GM18858 (cell line): ENCODE results near the gene DNAJA4.
"Not testable (repeated sequence)": the region's sequence is repeated elsewhere in the genome, so short reads cannot be mapped to it uniquely, and the experiment has no call there.

Experiments
- ATAC-seq: cut with Tn5 transposase; IDR thresholded peaks from one replicate; pipeline ENCODE4 v1.9.1; 2021; ENCODE audit not compliant: unreplicated experiment

DNAJA4 gene

DNA sequence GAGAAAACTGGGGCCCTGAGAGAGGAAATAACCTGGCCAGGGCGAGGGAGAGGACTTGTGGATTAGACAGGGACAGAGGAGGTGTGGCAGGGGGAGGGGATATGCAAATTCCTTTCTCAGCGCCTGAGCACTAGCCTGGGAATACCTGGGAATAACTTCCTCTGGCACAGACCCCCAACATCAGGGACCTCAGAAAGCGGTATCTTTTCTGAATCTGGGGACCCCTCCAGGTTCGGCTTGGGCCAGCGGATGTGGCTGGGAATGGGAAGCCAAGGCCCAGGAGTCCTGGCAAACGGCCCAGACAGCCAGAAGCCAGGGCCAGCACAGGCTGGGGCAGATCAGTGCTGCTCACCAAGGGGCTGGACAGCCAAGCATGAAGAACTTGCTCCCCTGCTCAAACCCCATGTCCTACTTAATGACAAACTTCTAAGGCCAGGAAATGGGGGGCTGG lies 20.8 kb upstream of the DNAJA4 start:
- ATAC-seq = no peak

DNA sequence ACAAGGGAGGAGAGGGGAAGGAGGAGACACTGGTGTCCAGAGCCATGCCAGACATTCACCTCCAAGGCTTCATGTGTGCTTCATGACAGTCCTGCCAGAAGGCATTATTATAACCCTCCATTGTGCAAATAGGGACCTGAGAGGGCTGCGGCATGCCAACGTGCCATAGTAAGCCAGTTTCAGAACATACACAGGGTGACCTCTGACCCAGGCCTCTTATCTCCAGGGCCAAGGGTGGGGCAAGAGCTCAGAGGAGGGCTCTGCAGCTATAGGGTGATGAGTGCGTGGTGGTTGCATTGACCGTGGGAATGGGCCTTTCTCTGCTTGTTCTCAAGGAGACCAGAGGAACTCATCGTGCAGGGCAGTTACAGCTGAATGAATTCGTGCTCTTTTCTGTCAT lies 20.3 kb upstream of the DNAJA4 start:
- no peak for ATAC-seq

DNA sequence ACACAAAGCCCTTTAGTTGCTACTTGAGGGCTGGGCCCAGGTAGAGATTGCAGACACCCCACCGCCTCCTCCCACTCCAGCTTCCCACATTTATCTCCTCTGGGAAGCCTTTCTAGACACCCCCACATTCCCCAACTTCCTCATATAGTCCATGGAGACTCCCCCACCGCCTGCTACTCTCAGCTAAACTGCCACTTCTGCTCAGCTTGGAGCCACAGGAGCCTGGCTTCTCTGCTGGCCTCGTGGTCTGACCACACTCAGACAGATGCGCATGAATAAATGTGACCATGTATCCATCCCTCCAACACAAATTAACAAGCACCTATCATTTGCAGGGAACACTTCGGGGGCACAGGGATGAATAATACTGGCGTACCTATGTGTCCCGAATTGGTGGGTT lies 19.5 kb upstream of the DNAJA4 start:
- ATAC-seq = no peak

DNA sequence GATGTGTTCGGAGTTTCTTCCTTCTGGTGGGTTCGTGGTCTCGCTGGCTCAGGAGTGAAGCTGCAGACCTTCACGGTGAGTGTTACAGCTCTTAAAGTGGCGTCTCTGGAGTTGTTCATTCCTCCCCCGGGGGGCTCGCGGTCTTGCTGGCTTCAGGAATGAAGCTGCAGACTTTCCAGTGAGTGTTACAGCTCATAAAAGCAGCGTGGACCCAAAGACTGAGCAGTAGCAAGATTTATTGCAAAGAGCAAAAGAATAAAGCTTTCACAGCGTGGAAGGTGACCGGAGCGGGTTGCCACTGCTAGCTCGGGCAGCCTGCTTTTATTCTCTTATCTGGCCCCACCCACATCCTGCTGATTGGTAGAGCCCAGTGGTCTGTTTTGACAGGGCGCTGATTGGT lies 19.0 kb upstream of the DNAJA4 start:
- not testable (repeated sequence) for ATAC-seq

DNA sequence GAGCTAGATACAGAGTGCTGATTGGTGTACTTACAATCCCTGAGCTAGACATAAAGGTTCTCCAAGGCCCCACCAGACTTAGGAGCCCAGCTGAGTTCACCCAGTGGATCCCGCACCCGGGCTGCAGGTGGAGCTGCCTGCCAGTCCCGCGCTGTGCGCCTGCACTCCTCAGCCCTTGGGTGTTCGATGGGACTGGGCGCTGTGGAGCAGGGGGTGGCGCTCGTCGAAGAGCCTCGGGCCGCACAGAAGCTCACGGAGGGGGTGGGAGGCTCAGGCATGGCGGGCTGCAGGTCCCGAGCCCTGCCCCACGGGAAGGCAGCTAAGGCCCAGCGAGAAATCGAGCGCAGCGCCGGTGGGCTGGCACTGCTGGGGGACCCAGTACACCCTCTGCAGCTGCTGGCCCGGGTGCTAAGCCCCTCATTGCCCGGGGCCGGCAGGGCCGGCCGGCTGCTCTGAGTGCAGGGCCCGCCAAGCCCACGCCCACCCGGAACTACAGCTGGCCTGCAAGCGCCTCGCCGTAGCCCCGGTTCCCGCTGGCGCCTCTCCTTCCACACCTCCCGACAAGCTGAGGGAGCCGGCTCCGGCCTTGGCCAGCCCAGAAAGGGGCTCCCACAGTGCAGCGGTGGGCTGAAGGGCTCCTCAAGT lies 18.3 kb upstream of the DNAJA4 start:
- not testable (repeated sequence) for ATAC-seq

DNA sequence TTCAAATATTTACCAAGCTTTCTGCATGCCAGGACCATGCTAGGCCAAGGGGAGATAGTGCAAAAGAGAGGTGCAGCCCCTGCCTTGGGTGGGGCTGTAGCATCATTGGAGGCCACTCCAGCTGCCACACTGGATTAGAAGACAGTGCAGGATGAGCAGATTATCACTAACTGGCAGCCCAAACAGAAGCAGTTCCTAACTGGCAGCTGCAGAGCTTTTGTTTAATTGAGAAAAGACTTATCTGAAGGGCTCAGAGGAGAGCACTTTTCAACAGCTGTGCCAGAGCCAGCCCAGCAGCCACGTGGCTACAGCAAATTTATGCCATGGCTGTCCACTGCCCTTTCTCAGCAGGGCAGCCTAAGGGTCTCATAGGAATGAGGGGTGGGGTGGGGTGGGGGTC lies 16.5 kb upstream of the DNAJA4 start:
- no peak for ATAC-seq

DNA sequence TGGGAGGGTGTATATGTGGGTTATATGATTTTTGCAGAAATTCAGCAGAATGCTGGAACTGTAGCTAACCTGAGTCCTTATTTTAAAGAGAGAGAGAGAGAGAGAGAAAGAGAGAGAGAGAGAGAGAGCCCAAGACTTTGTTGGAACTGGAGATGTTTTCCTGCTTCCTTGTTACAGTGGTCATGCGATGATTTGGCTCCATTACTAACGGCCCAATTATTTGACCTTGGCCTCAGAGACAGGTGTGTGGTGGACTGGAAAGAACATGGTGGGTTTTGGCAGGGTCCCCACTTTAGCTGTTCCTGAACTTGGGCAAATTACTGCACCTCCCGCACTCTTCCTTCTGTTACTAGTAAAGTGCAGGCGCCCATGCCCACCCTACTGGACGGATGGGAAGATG lies 15.2 kb upstream of the DNAJA4 start:
- no peak for ATAC-seq

DNA sequence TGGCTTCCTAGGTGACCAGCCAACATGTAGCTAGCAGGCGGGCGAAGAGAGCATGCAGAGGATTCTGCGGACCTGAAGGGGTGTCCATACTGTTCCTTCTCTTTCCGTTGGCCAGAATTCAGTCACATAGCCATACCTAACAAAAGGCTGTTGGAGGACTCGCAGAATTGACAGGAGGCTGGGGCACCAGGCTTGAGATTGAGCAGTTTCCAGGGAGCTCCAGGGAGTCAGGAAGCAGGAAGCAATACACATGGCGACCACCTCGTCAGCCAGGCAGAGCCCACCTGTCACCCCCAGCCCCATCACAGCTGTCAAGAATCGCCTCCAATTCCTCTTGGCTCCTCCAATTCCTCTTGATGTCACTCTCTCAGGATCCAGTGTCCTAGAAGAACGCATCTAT lies 13.2 kb upstream of the DNAJA4 start:
- no peak for ATAC-seq

DNA sequence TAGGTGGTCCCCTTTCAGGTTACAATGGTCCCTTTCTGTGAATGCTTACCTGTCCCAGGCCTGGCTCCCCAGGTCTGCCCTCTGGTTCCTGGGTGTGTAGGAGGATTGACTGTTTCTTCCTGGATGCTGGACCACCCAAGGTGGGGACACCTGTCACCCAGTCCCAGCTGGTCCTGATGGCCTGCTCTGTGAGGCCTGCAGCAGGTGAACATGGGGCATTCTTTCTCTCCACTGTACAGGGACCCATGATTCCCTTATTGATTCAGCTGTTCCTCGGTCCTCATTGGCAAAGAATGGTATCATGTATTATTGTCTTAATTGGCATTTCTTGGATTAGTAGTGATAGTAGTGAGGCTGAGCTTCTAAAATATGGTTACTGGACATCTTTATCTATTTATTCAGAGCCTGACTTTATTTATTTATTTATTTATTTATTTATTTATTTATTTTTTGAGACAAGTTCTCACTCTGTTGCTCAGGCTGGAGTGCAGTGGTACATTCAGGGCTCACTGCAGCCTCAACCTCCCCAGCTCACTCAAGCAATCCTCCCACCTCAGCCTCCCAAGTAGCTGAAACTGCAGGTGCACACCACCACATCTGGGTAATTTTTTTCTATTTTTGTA lies 8.8 kb upstream of the DNAJA4 start:
- ATAC-seq = no peak

DNA sequence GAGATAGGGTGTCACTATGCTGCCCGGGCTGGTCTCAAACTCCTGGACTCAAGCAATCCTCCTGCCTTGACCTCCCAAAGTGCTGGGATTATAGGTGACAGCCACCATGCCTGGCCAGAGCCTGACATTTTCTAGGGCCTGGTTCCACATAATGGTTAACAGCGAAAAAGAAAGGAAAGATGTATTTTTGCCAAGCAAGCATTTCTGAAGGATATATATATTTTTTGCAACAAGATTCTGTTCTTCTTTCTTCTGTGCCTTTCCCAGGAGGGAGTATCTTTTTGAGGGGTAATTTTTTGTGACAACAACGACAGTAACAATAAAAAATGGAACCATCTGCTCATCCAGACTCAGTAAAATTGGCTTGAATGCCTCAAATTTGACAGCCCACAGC lies 8.3 kb upstream of the DNAJA4 start:
- ATAC-seq = no peak

DNA sequence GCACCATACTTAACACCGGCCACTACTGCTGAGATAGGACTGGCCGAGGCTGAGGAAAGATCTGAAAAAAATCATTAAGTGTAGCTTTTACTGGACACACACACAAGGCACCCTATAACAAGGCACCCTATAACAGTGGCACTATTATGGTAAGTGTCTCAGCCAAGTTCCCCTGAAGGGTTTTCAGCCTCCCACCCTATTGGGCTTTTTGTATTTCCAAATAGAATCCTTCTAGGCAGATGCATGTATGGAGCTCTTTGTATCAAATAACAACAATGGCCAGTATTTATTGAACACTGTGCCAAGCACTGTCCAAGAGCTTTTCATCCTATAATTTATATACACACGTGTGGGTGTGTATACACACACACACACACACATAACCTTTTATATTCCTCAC lies 6.7 kb upstream of the DNAJA4 start:
- ATAC-seq = no peak

DNA sequence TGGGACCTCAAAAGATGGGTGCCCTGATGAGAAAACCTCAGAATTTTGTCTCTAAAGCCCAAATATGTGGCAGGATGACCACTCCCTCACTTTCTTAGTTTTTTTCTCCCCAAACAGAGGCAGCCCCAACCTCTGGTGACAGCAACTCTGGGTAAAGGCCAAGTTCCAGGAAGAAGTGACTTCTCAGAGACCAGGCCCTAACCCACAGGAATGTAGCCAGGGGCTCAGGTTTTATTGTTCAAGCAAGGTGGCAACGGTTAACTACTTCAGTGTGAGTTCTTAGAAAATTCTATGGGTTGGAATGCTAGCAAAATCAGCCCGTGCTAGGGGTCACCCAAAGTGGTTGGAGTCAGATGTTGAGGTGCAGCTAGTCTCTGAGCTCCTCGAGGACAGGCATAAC lies 5.1 kb upstream of the DNAJA4 start:
- ATAC-seq = no peak

DNA sequence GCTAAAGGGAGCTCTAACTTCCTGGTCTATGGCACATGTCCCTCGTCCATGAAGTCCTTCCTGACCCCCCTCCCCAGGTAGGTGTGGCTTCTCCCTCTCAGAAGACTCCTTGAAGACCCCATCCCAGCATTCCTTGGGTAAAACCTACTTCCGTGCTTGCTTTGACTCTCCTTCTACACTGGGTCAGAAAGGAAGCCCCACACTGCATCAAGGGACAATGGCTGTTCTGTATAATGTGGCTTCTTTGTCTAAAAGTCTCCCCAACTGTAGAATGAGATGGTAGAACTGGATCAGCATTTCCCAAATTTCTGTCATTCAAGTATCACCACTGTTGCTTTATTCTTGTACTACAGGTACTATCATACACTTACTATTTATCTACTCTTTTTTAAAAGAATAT lies 3.9 kb upstream of the DNAJA4 start:
- ATAC-seq = no peak

DNA sequence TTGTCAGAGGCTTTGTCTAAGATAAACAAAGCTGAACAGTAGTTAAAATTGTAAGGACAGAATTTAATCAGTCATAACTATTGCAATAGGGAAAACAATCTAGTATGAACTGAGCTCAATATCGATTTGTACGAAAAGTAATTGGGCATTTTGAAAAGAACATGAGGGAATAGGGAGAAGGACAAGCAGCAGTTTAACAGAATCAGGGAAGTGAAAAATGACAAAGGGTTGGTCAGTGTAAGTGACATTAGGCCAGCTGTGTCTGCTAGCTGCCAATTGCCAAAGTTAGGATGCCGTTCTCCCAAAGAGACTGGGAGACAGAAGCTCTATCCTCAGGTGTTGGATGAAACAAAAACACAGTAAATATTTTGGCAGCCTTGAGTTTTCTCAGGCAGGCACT lies 3.3 kb upstream of the DNAJA4 start:
- no peak for ATAC-seq

DNA sequence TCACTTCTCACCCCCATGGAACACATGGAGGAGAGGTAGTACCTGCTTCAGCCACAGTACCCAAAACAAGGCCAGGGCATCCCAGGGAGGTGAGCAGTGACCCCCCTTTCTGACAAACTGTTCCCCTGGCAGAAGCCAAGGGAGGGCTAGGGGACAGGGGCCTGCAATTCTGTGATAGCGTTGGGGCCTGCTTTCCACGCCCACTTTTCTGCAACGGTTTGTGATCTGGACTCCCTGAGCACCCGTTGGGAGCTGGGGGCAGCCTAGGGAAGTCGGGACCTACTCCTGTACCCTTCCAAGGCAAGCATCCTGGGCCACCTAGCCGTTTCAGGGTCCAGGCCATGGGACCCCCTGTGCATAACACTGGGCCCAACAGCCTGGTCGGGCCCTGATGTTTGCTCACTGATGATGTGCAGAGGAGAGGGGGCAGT lies 996 bp upstream of the DNAJA4 start:
- ATAC-seq = no peak

DNA sequence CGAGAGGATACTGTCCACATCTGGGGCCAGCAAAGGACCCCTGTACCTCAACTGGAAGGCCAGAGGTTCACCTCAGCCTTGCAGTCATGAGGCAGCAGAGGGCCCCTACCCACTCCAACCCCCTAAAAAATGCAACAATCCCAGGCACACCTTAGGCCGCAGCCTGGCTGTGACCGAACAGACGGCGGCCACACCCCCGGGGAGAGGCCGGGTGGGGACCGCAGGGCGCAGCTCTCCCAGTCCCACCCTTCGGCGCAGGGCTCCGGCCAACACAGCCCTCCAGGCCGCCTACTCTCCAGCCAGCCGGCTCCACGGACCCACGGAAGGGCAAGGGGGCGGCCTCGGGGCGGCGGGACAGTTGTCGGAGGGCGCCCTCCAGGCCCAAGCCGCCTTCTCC lies 457 bp upstream of the DNAJA4 start:
- no peak for ATAC-seq

DNA sequence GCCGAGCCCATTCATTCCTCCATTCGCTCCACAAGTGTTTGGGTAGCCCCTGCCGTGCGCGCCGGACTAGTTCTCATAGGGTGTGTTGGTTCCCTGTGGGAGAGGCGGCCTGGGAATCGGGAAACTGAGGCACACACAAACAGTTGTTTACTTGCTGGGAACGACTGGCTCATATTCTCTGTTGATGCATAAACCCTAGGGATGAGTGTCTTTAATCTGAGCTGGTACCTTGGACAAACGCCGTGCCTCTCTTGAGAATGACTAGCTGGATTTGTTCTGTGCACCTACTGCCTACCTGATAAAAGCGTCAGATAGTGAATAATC lies 737 bp downstream of the DNAJA4 start:
- no peak for ATAC-seq

DNA sequence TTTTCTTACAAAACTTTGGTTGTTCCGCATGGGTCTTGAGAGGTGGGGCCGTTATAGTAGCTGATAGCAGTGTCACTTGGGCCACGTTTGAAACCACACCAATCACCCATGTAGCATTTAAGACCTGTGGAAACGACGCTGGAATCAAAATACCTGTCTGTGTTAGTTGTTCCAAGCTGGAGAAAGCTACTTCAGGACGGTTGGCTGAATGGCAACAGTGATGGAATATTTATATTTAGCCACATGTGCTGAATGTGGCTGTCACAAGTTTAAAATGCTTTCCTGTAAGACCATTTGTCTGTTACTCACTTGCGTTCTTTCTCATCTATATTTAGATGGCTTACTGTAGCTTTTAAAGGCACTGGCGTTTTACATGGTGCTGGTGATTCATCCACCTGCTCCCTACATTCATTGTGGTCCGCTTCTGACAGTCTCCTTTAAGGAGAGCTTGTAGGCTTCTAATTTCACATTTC lies 1.4 kb downstream of the DNAJA4 start:
- ATAC-seq = no peak

DNA sequence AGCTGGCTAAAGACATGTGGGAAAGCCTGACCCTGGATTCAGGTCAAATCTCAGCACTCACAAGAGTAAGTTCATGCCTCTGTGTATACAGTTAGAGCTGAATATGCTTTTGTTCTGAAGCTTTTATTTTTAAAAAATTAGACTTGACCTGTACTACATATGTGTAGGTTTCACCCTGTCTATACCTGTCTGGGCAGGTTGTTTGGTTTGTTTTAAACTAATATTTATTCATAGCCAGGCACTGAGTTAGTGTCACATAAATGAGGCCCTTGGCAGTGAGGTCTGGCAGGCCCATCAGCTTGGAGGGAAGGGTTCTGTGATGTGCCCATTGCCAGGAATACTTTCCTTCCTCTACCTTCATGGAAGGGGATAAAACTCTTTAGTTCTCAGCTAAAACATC lies 1.9 kb downstream of the DNAJA4 start:
- no peak for ATAC-seq

DNA sequence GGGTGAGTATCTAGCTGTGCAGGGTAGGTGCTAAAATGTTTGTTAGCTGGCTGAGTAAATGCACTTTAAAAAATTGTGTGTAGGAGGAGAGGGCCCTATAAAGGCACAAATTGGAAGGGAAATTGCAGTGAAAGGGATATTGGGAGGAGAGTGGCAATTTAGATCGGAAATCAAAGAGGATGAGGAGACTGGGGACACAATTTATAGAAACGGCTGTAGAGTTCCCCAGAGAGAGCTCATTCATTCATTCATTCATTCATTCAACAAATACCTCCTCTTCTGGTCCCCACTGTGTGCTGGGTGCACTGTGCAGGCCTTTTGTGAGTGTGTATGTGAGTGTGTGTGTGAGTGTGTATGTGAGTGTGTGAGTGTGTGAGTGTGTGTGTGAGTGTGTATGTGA lies 2.4 kb downstream of the DNAJA4 start:
- ATAC-seq = no peak

DNA sequence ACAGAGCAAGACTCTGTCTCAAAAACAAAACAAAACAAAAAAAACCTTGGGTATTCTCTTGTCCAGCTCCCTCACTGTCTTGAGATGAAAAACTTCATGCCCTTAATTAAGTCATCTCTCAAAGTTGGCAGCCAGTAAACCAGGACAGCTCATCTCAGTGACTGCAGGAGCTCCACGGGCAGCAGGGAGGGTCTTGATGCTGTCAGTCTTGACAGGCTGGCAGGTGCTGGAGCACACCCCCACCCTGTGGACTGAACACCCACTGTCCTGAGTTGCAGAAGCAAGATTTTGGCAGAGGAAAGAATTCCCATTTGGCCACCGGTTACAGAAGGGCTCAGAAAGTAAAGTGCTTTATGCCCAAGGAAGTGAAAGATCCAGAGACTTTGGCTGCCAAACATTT lies 8.0 kb downstream of the DNAJA4 start:
- no peak for ATAC-seq

DNA sequence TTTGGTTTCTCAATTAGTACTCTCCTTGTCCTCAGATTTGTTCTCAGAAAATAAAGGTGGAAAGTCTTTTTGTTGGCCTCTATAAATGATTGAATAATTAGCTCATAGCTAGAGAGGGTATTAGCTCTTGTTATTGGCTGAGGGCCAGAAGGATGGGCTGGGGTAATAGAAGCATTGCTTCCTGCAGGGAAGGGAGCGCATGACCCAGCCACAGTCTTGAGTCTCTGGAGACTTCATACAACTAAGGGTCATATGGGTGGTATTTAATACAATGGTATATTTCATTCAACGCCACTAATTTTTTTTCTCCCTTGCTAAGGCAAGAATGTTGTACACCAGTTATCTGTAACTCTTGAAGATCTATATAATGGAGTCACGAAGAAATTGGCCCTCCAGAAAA lies 8.4 kb downstream of the DNAJA4 start:
- no peak for ATAC-seq

DNA sequence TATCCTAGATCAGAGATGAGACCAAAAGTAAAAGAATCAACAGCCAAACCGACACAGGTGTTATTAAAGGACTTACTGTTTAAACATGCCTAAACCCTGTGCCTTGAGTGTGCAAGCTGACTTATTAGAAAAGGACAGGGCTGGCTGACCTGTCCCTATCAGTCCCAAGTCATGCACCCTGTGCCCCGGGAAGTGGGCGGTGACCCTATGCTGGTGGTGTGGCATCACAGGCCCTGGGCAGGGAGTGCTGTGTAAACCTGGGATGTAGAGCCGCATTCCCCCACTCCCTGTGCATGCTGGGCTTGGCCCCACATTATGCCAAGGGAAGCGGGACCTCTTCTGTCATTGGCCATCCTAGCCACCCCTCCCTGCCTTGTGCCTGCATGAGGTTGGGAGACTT lies 10.6 kb downstream of the DNAJA4 start:
- ATAC-seq = no peak
